Measurements from ENCODE around the gene CACFD1.

Gene CACFD1

DNA sequence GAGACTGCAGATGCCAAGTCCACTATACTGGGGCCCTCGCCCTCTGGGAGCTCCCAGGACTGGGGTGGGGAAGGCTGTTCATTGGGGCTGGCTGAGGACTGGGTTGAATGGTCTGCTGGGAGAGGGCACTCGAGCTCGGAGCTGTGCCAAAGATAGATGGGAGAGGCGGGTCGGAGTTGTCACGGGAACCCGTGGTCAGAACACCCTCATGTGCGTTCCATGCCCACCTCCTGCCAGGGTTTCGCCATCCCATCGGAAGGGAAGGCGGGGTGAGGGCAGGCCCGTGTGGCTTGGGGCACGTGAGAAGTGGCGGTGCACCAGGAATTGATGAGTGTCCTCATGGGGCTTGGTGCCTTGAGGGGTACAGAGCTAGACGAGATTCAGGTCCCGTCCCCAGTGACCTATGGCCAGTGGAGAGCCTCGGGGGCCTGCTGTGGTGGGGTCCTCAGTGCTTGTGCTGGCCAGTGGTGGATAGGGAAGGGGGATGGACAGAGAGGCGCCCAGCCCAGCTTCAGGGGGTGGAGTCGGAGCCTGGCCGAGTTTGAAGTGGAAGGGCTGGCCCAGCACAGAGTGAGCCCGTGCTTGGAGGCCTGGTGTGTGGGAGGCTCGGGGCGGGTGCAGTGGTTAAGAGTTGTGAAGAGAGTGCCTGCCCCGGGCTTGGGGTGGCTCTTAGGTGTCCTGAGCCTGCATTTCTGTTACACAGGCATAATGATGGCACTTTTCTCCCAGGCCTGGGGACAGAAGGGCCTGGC, 4.3 kb downstream of the CACFD1 start:
- in situ Hi-C loops (cut with MboI; ENCODE audit: low sequenced_read_pairs) = no loop called here

DNA sequence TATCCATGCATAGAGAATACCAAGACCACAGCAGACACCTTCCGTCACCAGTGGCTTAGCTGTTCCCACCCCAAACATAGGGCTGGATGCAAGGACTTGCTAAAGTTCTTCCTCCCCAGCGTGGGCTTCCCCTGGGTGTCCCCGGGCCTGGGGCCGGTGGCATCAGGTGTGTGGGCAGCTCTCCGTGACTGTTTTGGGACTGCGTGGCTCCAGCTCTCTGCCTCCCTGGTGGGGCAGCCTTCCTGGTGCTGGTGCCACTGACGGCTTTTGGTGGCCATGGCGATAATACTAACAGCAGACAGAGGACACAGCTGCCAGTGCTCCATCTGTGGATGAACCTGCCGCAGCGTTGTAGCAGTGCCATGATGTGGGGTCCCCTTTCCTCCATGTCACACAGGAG, 4.9 kb downstream of the CACFD1 start:
- in situ Hi-C loops (cut with MboI; ENCODE audit: low sequenced_read_pairs) = no loop called here

DNA sequence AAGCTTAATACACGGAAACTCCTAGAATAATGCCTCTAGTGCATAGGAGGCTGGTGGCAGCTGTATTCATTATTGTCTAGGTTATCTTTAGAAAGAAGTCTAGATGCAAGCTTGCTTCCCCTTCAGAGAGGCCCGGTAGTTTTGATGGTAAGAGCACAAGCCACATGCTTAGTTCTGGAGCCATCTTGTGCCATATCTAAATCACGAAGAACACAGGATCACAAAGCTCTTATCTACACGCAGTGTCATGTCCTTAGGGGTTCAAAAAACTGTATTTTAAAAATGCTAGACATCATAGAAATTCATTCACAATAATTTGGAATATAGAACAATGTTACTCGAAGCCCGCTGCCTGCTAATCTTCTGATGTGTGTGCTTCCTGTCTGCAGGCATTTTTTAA, 6.2 kb downstream of the CACFD1 start:
- in situ Hi-C loops (cut with MboI; ENCODE audit: low sequenced_read_pairs) = no loop called here

DNA sequence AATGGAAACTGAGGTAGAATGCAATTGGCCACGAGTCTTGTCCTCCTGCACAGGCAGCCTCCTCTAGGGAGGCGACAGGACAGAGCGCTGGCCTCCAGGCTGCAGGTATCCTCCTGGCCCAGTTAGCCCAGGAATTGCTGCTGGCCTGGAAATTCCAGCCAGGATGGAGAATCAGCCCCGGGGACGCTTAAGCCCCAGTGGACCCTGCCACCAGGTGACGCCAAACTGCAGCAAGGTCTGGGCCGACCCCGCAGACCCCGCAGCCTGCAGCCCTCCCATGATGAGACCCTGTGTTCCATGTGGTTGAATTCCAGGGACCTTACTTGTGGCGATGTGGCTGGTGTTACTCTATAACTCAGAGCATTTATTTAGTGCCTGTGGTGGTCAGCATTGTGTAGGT, 7.3 kb downstream of the CACFD1 start:
- in situ Hi-C loops (cut with MboI; ENCODE audit: low sequenced_read_pairs) = no loop called here

DNA sequence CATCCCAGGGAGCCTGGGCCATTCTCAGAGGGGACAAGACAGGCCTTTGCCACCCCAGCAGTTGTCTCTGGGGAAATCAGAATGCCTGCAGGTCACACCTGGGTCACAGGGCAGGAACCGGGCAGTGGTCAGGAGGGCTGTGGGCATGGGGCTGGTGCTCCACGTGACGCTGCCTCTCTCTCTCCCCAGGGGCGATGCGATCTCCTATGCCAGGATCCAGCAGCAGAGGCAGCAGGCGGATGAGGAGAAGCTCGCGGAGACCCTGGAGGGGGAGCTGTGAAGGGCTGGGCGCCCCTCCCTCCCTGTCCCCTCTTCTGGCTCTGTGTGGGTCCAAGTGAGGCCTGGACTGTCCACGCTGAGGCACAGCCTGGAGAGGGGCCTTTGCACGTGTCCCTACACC, 8.6 kb downstream of the CACFD1 start:
- in situ Hi-C loops (cut with MboI; ENCODE audit: low sequenced_read_pairs) = no loop called here

DNA sequence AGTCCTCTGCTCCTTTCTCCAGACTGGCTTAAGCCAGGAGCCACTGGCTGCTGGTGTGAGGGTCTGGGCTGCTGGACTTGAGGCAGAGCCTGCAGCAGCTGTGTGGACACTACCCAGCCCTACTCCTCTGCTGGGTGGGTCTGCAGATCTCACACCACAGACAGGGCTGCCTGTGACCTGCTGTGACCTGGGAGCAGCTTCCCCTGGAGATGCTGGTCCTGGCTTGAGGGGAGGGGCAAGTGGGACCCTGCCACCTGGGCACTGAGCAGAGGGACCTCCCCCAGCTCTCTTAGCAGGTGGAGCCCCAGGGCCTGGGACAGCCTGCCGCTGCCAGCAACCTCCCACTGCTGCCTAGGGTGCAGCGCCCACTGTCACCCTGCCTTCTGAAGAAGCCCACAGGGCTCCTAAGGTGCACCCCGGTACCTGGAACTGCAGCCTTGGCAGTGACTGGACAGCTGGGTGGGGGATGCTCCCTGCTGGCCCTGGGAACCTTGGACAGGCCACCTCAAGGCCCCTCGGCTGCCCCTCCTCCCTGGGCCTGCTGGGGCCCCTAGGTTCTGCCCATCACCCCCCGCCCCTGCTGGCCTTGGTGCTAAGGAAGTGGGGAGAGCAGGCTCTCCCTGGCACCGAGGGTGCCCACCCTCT, 9.1 kb downstream of the CACFD1 start:
- in situ Hi-C loops (cut with MboI; ENCODE audit: low sequenced_read_pairs) = no loop called here

DNA sequence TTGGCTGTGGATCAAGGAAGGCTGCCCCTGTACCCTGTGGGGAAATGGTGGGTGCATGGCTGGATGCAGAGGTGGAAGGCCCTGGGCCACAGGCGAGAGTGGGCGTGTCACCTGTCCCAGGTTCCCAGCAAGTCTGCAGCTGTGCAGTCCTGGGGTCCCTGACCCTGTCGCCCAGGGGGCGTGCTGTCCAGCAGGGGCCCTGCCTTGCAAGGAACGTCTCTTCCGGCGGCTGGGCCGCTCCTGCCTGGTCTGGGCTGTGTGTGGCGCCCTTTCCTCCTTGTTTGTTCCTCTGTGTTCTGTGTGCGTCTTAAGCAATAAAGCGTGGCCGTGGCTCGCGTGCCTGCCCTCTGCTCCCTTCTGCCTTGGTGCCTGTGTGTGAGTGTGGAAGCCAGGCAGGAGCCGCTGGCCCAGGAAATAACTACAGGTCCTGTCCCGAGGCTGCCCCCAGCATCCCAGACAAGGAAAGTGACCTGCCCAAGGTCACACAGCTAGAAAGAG, 10.7 kb downstream of the CACFD1 start:
- in situ Hi-C loops (cut with MboI; ENCODE audit: low sequenced_read_pairs) = no loop called here

DNA sequence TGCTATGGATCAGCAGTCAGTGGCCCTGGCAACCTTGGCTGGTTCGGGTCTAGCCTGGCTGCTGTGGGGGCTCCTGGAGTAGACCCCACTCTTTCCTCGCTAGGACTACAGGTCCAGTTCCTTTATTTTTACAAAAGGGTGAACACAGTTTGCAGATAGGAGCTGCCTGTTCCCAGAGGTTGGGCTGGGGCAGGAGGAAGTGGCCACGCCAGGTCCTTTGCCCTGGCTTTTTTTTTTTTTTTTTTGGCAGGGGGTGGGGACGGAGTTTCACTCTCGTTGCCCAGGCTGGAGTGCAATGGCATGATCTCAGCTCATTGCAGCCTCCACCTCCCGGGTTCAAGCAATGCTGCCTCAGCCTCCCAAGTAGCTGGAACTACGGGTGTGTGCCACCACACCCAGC, 11.2 kb downstream of the CACFD1 start:
- in situ Hi-C loops (cut with MboI; ENCODE audit: low sequenced_read_pairs) = no loop called here

DNA sequence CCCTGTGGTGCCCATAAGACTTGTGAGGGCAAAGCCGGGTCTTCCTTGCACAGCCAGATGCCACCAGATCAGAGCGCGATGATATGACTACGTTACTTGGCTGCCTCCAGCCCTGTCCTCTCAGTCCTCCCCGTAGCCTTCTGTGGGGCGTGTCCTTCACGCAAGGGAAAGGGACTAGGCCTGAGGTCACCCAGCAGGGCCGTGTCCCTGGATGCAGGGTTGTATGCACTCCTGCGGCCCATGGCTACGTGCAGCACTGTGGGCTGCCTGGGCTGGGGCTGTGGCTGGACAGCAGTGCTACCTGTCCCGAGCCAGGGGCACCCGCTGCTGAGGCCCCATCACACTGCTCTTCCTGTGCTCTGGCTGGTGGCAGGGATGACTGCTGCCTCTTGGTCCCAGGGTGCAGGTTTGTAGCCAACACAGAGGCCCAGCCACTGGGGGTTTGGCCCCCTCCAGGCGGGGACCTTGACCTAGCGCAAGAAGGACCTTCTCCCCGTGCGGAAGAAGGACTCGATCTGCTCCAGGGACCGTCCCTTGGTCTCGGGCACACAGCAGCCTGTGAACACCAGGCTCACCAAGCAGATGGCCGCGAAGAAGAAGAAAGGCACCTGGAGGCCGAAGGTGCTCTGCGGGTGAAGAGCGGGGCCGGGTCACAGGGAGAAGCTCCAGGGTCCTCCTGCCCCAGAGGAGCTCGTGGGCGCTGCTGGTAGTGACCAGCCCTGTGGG, 11.9 kb downstream of the CACFD1 start:
- in situ Hi-C loops (cut with MboI; ENCODE audit: low sequenced_read_pairs) = no loop called here

DNA sequence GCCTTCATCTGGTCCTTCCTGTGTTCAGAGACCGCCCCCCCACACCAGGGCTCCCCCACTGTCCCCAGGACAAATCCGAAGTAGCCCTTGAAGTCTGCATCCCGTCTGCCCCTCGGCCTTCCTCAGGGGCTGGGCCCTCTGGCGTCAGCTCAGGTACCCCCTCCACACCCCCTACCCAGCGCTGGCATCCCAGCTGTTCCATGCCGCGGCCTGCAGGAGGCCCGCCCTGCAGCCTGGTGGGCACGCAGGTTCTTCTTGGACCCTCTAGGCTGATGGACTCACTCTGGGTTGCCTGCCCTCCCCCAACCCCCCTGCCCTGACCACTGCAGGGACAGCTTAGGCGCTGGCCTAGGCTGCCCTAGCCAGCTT, 12.5 kb downstream of the CACFD1 start:
- in situ Hi-C loops (cut with MboI; ENCODE audit: low sequenced_read_pairs) = no loop called here

DNA sequence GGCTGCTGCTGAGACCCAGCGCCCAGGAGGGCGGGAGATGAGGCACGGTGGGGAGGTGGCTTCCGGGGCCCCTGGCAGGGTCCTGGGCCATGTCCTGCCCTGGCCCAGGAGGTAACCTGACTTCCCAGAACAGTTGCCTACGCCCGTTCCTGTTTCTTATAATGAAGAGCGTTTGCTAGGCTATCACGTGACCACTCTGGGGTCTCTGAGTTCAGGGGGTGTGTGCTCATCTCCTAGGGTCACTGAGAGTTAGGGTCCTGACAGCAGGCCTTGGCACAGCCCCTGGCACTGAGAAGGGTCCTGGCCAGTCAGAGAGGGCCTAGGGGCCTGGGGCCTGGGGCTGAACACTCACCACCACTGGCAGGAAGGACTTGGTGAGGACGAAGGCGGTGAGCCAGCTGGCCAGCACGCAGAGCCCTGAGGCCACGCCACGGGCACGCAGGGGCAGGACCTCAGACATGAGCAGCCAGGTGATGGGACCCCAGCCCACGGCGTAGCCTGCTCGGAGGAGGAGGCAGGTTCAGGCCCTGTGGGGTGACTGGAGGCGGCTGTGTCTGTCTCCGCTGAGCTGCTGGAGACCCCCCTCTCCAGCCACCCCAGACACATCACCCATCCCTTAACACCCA, 13.1 kb downstream of the CACFD1 start:
- in situ Hi-C loops (cut with MboI; ENCODE audit: low sequenced_read_pairs) = no loop called here

DNA sequence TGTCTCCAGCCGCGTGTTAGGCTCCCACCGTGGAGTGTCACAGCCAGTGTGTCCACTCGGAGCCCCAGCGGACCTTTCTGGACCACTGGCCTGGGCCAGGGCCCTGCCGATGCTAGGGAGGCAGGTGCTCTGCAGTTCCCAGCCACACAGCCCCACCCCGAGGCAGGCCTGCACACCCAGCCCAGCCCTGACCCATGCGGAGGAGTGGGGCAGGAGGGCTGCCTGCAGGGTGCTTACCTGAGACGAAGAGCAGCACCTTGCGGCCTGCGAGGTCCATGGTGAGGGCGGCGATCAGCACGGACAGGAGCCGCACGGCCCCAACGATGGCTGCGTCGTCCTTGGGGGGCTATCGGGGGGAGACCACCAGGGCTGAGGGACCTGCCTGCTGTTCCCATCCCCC, 14.0 kb downstream of the CACFD1 start:
- in situ Hi-C loops (cut with MboI; ENCODE audit: low sequenced_read_pairs) = no loop called here

DNA sequence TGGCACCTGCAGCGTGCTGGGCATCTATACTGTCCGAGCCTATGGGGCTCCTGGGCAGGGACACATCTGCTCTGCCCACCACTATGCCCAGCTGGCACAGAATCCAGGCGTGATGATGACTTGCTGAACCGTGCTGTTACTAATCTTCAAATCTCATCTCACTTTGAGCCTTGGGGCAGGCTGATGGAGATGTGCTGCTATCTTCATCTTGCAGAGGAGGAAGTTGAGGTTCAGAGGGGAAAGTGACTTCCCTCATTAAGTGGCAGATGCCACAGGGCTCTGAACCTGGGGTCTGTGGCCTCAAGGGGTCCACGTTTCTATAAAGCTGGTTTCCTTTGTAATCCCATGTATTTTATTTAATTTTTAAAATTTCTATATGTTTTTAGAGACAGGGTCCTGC, 14.4 kb downstream of the CACFD1 start:
- in situ Hi-C loops (cut with MboI; ENCODE audit: low sequenced_read_pairs) = no loop called here

DNA sequence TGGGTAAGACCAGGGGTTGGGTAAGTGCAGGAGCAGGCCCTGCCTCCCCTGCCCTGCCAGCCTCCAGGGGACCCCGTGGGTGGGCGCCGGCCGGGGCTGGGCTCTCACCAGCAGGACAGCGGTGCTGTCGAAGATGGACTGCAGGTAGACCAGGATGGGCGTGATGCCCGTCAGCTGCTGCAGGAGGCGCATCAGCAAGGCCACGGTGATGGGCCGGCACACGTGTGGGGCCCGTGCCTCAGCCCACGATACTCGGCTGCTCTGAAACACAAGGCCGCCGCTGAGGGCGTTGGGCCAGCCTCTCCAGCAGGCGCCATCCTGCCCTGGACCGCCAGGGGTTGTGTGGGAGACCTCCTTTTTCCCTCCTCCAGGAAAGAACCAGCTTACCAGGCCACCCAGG, 15.1 kb downstream of the CACFD1 start:
- in situ Hi-C loops (cut with MboI; ENCODE audit: low sequenced_read_pairs) = no loop called here

DNA sequence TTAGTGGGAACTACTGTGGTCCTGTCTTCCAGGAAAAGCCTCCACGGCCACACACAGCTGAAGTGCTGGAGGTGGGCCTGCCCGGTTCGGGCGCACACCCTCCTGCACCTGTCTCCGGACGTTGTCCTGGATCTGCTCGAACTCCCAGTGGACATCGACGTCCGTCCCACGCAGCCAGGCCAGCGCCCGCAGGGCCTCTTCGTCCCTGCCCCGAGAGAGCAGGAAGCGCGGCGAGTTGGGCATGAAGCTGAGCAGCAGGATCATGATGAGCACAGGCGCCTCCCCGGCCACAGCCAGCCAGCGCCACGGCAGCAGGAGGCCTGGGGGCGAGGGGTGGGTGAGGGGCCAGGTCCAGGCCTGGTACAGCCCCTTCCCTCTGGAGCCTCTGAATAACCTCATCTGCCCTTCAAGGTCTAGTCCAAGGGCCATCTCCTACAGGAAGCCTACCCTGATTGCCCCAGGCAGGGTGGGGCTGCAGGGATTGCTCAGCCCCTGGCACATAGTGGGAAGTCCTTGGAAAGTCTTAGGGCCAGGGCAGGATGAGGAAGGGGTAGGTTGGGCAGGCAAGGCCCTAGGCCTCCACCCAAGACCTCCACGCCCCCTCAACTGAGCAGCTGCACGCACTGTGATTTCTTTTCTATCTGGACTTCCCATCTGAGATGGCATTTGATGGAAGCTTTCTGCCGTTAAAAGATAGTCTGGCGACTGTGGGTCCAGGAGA, 15.7 kb downstream of the CACFD1 start:
- in situ Hi-C loops (cut with MboI; ENCODE audit: low sequenced_read_pairs) = no loop called here

DNA sequence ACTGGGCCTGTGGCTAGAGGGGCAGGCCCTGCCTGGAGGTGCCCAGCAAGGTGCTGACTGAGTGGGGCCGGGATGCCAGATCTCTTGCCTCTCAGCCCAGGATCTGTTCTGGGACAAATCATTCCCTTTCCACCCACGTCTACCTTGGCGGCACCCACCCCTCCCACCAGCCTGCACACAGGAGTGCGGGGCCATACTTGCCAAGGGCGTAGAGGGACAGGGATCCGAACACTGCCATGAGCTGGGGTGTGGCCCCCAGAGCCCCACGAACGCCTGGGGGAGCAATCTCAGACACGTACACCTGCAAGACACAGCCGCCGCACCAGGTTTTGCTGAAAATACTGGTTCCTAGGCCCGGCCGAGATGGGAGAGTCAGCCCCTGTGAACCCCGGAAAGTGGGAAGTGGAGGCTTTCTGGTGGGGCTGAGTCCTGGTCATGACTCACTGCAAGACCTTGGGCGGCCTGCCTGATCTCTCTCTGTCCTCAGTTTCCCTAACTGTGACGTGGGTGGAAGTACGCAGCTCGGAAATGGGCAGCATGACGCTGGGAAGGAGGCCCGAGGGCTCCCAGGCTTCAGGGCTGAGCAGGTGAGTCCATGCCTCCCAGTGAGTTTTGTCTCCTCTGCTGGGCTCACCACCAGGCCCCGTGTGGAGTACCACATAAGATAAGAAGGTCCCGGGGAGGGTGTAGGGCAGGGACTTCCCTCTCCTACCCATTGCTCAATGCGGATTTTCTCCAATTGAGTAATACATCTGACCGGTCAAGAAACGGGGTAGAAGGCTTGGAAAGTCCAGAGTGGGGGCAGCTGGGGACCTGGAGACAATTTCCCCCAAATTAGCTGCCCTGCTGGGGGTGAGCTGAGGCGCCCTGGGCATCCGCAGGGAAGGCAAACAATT, 16.5 kb downstream of the CACFD1 start:
- in situ Hi-C loops (cut with MboI; ENCODE audit: low sequenced_read_pairs) = no loop called here

DNA sequence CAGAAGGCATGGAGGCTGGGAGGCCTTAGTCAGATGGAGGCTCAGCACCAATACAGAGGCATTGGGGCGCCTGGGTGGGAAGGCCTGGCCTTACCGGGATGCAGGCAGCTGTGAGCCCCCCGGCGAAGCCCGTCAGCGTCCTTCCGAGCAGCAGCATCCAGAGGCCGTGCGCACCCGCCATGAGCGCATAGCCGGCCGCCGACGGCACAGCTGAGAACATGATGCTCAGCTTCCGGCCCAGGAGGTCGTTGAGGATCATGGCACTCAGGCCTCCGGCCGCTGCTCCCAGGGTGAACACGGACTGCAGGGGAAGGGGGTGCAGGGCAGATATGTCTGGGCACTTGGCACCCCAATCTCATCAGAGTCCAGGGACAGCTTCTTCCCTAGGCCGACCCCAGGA, 17.2 kb downstream of the CACFD1 start:
- in situ Hi-C loops (cut with MboI; ENCODE audit: low sequenced_read_pairs) = no loop called here

DNA sequence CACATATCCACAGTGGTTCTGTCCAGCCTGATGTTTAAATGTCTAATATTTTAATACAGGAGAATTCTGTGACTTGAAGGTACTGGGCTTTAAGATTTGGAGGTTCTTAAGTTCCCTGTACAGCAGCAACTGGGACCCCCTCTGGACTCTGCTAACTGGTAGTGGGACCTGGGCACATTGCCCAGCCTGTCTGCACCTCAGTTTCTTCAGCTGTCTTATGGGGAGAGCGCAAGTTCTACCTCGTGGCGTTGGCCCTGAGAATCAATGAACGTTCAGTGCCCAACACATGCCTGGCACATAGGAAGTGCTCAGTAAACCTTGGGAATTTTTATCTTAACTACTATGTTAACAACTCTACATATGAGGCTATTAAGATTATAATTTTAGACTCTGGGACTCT, 17.7 kb downstream of the CACFD1 start:
- in situ Hi-C loops (cut with MboI; ENCODE audit: low sequenced_read_pairs) = no loop called here

DNA sequence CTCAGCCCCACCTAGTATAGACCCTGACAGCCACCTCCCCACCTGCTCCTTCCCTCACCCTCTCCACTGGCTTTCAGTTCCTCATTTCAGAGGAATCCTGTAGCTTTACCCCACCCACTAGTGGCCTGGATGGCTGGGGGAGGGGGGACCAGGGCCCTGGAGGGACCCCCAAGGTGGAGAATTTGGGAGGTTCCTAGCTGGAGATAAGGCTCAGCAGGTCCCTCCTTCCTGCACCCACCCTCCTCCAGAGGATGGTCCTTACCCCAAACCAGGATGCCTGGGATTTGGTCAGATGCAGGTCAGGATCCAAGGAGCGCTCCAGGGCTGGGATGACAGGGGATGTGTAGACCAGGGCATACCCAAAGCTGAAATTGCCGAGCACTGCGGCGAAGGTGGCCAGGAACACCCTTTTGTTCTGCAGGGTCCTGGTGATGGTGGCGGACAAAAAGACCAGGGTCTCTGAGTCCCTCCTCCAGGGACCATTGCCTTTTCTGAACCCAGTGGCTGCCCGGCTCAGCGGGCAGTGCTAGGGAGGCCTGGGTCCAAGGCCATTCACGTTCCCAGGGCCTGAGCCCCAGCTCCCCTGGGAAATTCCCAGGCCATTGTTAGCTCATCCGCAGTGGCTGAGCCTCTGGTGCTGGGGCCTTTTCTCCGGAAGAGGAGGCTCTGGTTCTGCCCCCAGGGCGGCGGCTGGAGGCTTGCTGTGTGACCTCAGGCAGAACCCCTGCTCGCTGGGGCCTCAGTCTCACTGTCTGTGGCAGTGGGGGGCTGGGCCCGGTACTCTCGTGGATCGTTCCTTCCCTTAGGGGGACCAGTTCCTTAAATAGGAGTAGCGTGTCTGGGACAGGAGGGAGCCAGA, 18.4 kb downstream of the CACFD1 start:
- in situ Hi-C loops (cut with MboI; ENCODE audit: low sequenced_read_pairs) = no loop called here
